GM12864 (cell line): Measurements from ENCODE around the gene HOXD8.

Experiments
- DNase-seq: peaks from one replicate; pipeline ENCODE4 v3.0.0-alpha.2; 2011; ENCODE audit warnings: low read depth
- H3K4me3 ChIP-seq: 2 replicates; pipeline ENCODE4 v1.5.1; 2011; ENCODE audit warnings: mild to moderate bottlenecking, low read depth, low read length, control low read depth
- CTCF ChIP-seq: IDR thresholded peaks from 2 replicates; pipeline ENCODE4 v1.5.1; 2011; ENCODE audit warnings: low read depth, mild to moderate bottlenecking, moderate library complexity, low read length, control low read depth, inconsistent platforms; ENCODE audit errors: missing control alignments

Gene HOXD8

GRCh38 chr2:176165370-176166050 lies 36.0 kb downstream of the HOXD8 start:
- no peak for DNase-seq
- H3K4me3 ChIP-seq = no peak overlapping the region
- TF ChIP-seq CTCF = no peak

- DNase-seq = no peak
- no peak for TF ChIP-seq CTCF
- no peak overlapping the region for H3K4me3 ChIP-seq
Observed at GRCh38 chr2:176166272-176166671, 36.8 kb downstream of the HOXD8 start.

DNA sequence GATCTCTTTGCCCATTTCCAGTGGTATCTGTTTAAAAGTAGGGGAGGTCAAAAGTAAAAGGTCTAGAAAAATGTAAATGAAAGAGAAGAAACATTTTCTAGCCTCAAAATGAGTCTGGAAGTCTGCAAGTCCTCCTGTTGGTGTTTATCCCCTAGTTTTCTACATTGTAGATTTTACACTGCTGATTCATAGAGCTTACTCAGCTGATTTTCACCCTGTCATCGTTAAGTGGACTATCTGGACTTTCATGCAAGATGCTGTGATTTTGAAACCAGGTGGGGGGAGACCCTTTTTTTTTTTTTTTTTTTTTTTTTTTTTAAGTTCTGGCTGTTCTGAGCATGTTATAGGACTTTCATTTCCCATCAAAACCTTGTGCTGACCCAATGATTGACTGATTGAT lies 37.9 kb downstream of the HOXD8 start:
- no peak for TF ChIP-seq CTCF
- no peak overlapping the region for H3K4me3 ChIP-seq
- DNase-seq = no peak

- H3K4me3 ChIP-seq = no peak overlapping the region
- no peak for DNase-seq
- no peak for TF ChIP-seq CTCF
Observed at GRCh38 chr2:176169181-176169580, 39.7 kb downstream of the HOXD8 start.

DNA sequence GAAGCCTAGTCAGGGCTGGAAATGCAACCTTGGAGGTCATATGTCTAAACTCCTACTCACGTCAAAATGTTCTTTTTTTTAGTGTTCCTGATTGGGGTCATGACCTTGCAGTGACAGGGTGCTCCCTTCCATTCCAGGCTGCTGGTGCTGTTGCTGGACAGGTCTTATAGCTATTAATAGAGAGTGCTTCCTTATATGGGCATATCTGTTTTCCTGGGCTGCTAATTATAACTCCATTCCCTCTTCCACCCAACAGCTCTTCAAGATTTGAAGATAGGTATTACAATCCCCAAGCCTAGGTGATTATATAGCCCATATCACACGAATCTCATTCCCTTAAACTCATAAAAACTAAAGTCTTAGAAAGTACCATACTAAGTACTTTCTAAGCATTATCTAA lies 40.2 kb downstream of the HOXD8 start:
- DNase-seq = no peak
- H3K4me3 ChIP-seq = no peak overlapping the region
- TF ChIP-seq CTCF = no peak

DNA sequence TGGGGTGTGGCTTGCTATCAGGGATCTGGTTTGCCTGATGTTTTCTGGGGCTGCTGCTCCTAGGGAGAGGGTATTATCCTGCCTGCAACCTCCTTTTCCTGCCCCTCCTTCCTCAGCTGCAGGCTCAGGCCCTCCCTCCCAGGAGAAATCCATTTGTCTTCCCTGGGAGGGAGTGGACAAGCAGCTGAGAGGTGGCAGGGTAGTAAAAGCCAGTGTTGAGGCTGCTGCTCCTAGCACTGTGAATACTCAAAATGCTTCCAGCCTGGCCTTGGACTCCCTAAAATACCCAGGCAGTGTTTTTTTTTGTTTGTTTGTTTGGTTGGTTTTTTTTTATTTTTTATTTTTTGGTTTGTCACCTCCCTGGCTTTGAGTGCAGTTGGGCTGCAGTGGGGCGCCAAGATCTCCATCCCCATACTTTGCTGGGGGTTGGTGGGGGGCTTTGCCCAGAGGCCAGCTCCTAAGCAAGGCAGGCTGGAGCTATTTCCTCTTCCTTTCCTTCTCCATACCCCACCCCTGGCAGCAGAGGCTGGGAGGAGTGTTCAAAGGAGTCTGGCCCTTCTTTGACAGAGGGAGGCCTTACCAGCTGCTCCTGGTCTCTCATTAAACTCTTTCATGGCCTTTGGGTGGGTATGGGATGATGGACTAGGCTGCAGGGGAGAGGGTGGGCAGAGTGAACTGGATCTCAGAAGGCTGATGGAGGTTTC lies 41.2 kb downstream of the HOXD8 start:
- TF ChIP-seq CTCF = no peak
- H3K4me3 ChIP-seq = no peak overlapping the region
- no peak for DNase-seq
